Lower lobe of right lung (tissue), 2 donors: ENCODE results near the gene KISS1. TPM values are rescaled to one million over a fixed set of nuclear protein-coding genes. Genes with fewer than 3 reads are reported as not detected.

ENCODE experiments used
- ATAC-seq, 2 donors: fragments of 200-7000 bp; cut with Tn5 transposase; one replicate each; pipeline ENCODE4 v1.9.1; 2020 to 2022; ENCODE audit warnings: mild to moderate bottlenecking in 2 of 2, moderate library complexity in 2 of 2
- DNase-seq: peaks from one replicate; pipeline ENCODE4 v3.0.0-alpha.2; 2020
- H3K27ac ChIP-seq: fragments of 200-600 bp; one replicate; pipeline ENCODE4 v1.8.0; 2022
- H3K27me3 ChIP-seq: fragments of 200-600 bp; one replicate; pipeline ENCODE4 v1.8.0; 2022; ENCODE audit warnings: low read depth
- H3K36me3 ChIP-seq: fragments of 200-600 bp; one replicate; pipeline ENCODE4 v1.8.0; 2022; ENCODE audit warnings: mild to moderate bottlenecking
- H3K4me1 ChIP-seq: fragments of 200-600 bp; one replicate; pipeline ENCODE4 v1.8.0; 2022
- H3K4me3 ChIP-seq: fragments of 200-600 bp; one replicate; pipeline ENCODE4 v1.8.0; 2022; ENCODE audit warnings: mild to moderate bottlenecking
- H3K9me3 ChIP-seq: fragments of 200-600 bp; one replicate; pipeline ENCODE4 v1.8.0; 2022
- intact Hi-C: fragments of 100-400 bp; cut with DNase I; formaldehyde crosslinking; loops from one replicate; pipeline ENCODE4 v1.11.0; 2022
- total RNA-seq: library from RNA; stranded (reverse); fragmentation: NEBNext Ultra II Directional; extraction: Animal tissue kit (Norgen Biotek cat#: 25700); gene quantifications from one replicate; pipeline ENCODE4 v1.2.1, GENCODE V29; 2021
- TF ChIP-seq, protein P1 (sequence below): fragments of 200-600 bp; IDR thresholded peaks from one replicate; pipeline ENCODE4 v1.8.0; 2022; ENCODE audit warnings: antibody characterized with exemption, mild to moderate bottlenecking
- donor health status: DM: no; HTN: yes; CAD: no; lungs with severe emphysema.

The KISS1 gene
- total RNA-seq, 1 donor from 2014 or later, result not detected

DNA sequence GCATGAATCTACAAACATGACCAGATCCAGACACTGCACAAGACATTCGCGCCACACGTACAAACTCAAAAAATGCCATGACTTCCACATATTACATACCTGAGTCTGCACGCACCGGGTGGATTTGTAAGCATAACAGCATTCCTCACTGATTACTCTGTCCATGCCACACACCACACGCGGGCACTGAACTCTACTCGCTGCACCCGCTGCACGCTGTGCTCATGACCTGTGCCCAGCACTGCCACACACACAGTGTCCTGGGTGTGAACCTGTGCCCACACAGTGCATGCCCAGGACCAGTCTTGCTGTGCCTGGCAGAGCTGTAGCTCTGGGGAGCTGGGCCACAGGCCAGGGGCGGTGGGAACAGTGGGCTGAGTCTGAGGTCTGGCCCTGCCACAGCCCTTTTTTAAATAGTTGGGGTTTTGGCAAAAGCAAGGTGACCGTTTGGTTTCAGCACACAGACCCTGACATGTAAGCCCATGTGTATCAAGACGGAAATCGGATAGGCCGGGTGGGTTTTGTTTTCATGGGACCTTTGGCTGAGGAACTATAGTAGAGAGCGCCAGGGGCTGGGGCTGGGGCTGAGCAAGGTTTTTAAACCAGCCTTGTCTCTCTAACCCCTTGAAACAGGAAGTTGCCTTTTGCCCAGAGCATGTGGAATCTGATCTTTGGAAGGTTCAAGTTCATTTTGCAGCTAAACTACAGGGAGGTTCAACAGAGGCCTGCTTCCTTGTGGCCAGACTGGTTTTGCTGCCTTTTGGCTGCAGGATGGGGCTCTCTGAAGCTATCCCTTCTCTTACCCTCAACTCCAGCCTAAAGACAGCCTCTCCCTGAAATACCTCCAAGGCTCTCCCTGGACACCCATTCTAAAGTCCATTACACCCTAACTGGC, 29.8 kb upstream of the KISS1 start:
- DNase-seq, result no peak
- no peaks in the 10 kb centered on the region for H3K27me3 ChIP-seq
- intact Hi-C loops, result no loop called here
- peaks cover 12% of the 10 kb centered on the region for H3K36me3 ChIP-seq
- ATAC-seq, result peak; percentile 36 to 45
- H3K27ac ChIP-seq, result no peak overlapping the region
- TF ChIP-seq, protein P1, sequence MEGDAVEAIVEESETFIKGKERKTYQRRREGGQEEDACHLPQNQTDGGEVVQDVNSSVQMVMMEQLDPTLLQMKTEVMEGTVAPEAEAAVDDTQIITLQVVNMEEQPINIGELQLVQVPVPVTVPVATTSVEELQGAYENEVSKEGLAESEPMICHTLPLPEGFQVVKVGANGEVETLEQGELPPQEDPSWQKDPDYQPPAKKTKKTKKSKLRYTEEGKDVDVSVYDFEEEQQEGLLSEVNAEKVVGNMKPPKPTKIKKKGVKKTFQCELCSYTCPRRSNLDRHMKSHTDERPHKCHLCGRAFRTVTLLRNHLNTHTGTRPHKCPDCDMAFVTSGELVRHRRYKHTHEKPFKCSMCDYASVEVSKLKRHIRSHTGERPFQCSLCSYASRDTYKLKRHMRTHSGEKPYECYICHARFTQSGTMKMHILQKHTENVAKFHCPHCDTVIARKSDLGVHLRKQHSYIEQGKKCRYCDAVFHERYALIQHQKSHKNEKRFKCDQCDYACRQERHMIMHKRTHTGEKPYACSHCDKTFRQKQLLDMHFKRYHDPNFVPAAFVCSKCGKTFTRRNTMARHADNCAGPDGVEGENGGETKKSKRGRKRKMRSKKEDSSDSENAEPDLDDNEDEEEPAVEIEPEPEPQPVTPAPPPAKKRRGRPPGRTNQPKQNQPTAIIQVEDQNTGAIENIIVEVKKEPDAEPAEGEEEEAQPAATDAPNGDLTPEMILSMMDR, result no peak
- no peaks in the 10 kb centered on the region for H3K9me3 ChIP-seq
- no peaks in the 10 kb centered on the region for H3K4me1 ChIP-seq
- H3K4me3 ChIP-seq, result no peak overlapping the region

DNA sequence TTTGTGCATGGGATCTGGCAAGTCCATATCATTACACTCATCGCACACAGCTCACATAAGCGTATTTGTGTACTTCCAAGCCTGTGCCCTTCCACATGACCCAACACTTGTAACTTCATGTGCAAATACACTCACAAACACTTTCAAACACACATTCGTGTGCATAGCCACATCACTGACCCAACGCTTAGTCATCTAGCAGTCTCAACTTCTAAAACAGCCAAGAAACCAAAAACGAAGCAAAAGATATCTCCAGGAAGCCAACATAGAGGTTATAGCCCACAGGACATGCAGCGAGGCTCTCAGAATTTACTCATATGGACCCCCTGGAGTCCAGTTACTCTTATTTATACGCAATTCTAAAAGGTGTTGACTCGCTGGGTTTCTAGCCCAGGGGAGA, 28.4 kb upstream of the KISS1 start:
- no peak overlapping the region for H3K4me3 ChIP-seq
- DNase-seq (no peak), ATAC-seq (no peak)
- no peak overlapping the region for H3K27ac ChIP-seq
- H3K9me3 ChIP-seq, result no peaks in the 10 kb centered on the region
- no peaks in the 10 kb centered on the region for H3K4me1 ChIP-seq
- no peaks in the 10 kb centered on the region for H3K27me3 ChIP-seq
- intact Hi-C loops, result no loop called here
- TF ChIP-seq, protein P1, result no peak
- H3K36me3 ChIP-seq, result peaks cover 12% of the 10 kb centered on the region

DNA sequence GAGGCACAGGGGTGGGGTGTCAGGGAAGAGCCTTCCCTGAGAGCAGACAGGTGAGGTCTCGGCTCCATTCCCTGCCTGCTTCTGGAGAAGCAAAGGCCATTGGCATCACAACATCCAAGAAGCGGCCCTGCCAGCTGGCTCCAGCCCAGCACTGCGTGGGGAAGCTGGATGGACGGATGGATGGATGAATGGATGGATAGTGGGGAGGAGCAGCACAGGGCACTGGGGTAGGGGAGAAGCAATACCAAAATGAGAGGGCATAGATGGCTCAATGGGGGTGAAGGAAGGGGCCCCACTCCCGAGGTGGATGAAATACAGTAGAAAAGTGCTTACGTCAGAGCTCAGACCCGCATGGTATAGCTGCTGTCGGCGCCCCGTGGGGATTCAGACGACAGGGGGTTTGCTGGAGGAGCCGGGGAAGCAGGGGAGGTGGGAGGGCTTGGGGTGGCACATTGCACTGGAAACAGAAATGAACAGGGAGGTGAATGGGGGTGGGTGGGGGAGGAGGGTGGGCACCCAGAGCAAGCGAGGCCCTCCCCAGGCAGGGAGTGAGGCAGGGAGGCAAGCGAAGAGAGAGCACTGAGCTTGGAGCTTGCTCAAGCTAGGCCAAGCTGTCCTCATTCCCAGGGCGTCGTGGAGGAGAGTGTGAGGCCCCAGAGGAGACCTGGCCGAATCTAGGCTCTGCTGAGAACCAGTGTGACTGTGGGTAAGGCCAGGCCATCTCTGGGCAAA, 27.0 kb upstream of the KISS1 start:
- Histone ChIP-seq H3K4me3 (no peak overlapping the region), H3K9me3 (no peaks in the 10 kb centered on the region), H3K27me3 (no peaks in the 10 kb centered on the region), H3K36me3 (peaks cover 7% of the 10 kb centered on the region), H3K4me1 (no peaks in the 10 kb centered on the region), H3K27ac (no peak overlapping the region)
- DNase-seq, result no peak
- ATAC-seq, result no peak
- intact Hi-C loops, result no loop called here
- TF ChIP-seq, protein P1, result no peak

DNA sequence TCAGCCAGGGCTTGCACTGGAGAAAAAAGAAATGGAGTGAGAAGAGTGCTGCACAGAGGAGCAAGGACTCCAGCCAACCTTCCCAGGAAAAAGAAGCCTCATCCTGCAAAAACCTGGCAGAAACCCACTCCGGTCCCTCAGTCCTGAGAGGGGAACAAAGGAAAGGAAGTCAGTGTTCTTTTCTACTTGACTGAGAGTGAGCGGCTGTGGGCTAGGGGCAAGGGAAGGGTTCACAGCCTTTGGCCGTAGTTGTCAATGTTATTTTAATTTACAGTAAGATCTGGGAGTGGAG, 26.4 kb upstream of the KISS1 start:
- peaks cover under 1% of the 10 kb centered on the region for H3K36me3 ChIP-seq
- H3K27me3 ChIP-seq, result no peaks in the 10 kb centered on the region
- no peaks in the 10 kb centered on the region for H3K9me3 ChIP-seq
- TF ChIP-seq, protein P1, result no peak
- no peaks in the 10 kb centered on the region for H3K4me1 ChIP-seq
- ATAC-seq (no peak), DNase-seq (no peak)
- no peak overlapping the region for H3K4me3 ChIP-seq
- intact Hi-C loops, result no loop called here
- H3K27ac ChIP-seq, result no peak overlapping the region

DNA sequence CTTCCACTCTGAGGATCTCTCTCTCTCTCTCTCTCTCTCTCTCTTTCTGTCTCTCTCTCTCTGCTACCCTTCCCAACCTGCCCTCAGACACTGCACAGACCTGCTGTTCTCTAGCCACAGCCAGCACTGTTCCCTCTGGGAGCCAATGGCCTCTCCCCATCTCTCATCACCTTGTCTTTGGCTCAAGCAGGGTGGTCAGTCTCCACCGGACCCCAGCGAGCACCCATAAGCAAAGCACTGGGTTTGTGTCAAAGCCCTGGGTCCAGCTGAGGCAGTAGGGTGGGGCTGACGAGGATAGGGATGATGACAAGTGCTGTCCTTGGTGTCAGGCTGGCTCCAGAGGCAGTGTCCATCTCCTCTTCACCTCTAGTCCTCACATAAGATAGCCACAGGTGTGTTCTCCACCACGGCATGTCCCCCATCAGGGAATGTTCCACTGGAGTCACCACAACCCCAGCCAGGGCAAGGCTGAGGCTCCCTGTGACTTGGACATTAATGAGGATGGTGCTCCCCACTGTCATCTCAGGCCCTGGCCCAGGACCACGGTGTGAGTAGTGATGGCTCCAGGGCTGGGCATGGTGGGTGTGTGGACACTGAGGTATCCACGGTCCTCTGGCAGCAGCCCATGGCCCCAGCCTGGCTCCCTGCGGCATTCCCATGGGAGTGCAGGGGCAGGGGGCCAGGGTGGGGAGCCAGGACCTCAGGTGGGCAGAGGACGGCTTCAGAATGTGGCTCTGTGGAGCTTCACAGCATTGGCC, 25.9 kb upstream of the KISS1 start:
- TF ChIP-seq, protein P1, result no peak
- H3K4me3 ChIP-seq, result no peak overlapping the region
- ATAC-seq (no peak), DNase-seq (no peak)
- no peak overlapping the region for H3K27ac ChIP-seq
- intact Hi-C loops, result no loop called here
- no peaks in the 10 kb centered on the region for H3K27me3 ChIP-seq
- H3K4me1 ChIP-seq, result no peaks in the 10 kb centered on the region
- H3K9me3 ChIP-seq, result no peaks in the 10 kb centered on the region
- H3K36me3 ChIP-seq, result no peaks in the 10 kb centered on the region
